Fibroblast of lung (primary cell): ENCODE measurements around the gene CST3. TPM values are rescaled to one million over a fixed set of nuclear protein-coding genes. Genes with fewer than 3 reads are reported as not detected.
"Not testable (repeated sequence)": the region's sequence is repeated elsewhere in the genome, so short reads cannot be mapped to it uniquely, and the experiment has no call there.

ENCODE experiments used
- DNase-seq, 2 donors: peaks; one replicate each; pipeline versions ENCODE4 v3.0.0 to v3.0.0-alpha.2; 2010; ENCODE audit warnings: low read depth in 2 of 2
- H2AFZ ChIP-seq: 2 replicates; pipeline ENCODE4 v1.5.1; 2012; ENCODE audit warnings: low read length, control low read depth, inconsistent platforms
- H3K27ac ChIP-seq: 2 replicates; pipeline ENCODE4 v1.5.1; 2011; ENCODE audit warnings: low read length, control low read depth; ENCODE audit not compliant: insufficient read depth
- H3K27me3 ChIP-seq: 2 replicates; pipeline ENCODE4 v1.5.1; 2011; ENCODE audit warnings: mild to moderate bottlenecking, low read length; ENCODE audit not compliant: control insufficient read depth, insufficient read depth
- H3K36me3 ChIP-seq: 2 replicates; pipeline ENCODE4 v1.5.1; 2011; ENCODE audit warnings: low read length; ENCODE audit not compliant: control insufficient read depth, insufficient read depth
- H3K4me1 ChIP-seq: 2 replicates; pipeline ENCODE4 v1.5.1; 2011; ENCODE audit warnings: low read length; ENCODE audit not compliant: control insufficient read depth, insufficient read depth; ENCODE audit errors: extremely low read depth
- H3K4me2 ChIP-seq: 2 replicates; pipeline ENCODE4 v1.5.1; 2011; ENCODE audit warnings: low read length, control low read depth; ENCODE audit not compliant: insufficient read depth; ENCODE audit errors: extremely low read depth
- H3K4me3 ChIP-seq, 4 experiments: fragments of 200-600 bp in 1 of 4; sonication (generic) in 1 of 4; replicated peaks in 1 of 4; 2 replicates each; pipeline ENCODE4 v1.5.1; 2011 to 2016; ENCODE audit warnings: low read length in 4 of 4, low read depth in 3 of 4, mild to moderate bottlenecking in 3 of 4, control low read depth in 2 of 4, inconsistent platforms in 1 of 4, mixed read lengths in 1 of 4; ENCODE audit not compliant: insufficient read depth in 1 of 4; ENCODE audit errors: control extremely low read depth in 1 of 4
- H3K79me2 ChIP-seq: 2 replicates; pipeline ENCODE4 v1.5.1; 2012; ENCODE audit warnings: mild to moderate bottlenecking, low read length, inconsistent platforms; ENCODE audit not compliant: control insufficient read depth, insufficient read depth
- H3K9ac ChIP-seq: 2 replicates; pipeline ENCODE4 v1.5.1; 2011; ENCODE audit warnings: mild to moderate bottlenecking, low read length, control low read depth; ENCODE audit not compliant: insufficient read depth
- H3K9me3 ChIP-seq: 2 replicates; pipeline ENCODE4 v1.5.1; 2012; ENCODE audit warnings: low read depth, low read length; ENCODE audit not compliant: control insufficient read depth, insufficient read depth
- H4K20me1 ChIP-seq: 2 replicates; pipeline ENCODE4 v1.5.1; 2011; ENCODE audit warnings: low read length; ENCODE audit not compliant: control insufficient read depth, insufficient read depth; ENCODE audit errors: extremely low read depth
- EZH2 ChIP-seq: IDR thresholded peaks from 2 replicates; pipeline ENCODE4 v1.5.1; 2012; ENCODE audit warnings: low read length, control low read depth, mild to moderate bottlenecking; ENCODE audit errors: missing control alignments
- polyA minus RNA-seq: library from RNA; depleted of rRNA, polyadenylated mRNA; stranded (reverse); fragments of >200 nt; gene quantifications from 2 replicates; pipeline ENCODE4 v1.2.3, GENCODE V29; 2011; ENCODE audit warnings: low replicate concordance
- polyA plus RNA-seq, 2 donors: library from polyadenylated mRNA; depleted of rRNA in 1 of 2; stranded (reverse) in 1 of 2; unstranded in 1 of 2; fragments of >200 nt; gene quantifications; 2 replicates each; pipeline ENCODE4 v1.2.1, GENCODE V29; 2011 to 2012; ENCODE audit warnings: missing spikeins in 1 of 2
- total RNA-seq: library from RNA; depleted of rRNA; stranded (reverse); fragments of >200 nt; gene quantifications from 2 replicates; pipeline ENCODE4 v1.2.1, GENCODE V29; 2014
- TF ChIP-seq, protein P1 (sequence below), 2 donors: IDR thresholded peaks in 1 of 2; conservative IDR thresholded peaks in 1 of 2; 1 replicate in 1 of 2; 2 replicates in 1 of 2; pipeline ENCODE4 v1.5.1; 2011 to 2012; ENCODE audit warnings: low read length in 2 of 2, control low read depth in 1 of 2, inconsistent platforms in 1 of 2, low read depth in 1 of 2, mild to moderate bottlenecking in 1 of 2

CST3 gene, protein sequence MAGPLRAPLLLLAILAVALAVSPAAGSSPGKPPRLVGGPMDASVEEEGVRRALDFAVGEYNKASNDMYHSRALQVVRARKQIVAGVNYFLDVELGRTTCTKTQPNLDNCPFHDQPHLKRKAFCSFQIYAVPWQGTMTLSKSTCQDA
- total RNA-seq (135 and 162 TPM in 2 replicates), polyA plus RNA-seq (136 and 180 TPM in 2 replicates), polyA minus RNA-seq (265 and 456 TPM in 2 replicates)
- 338 and 391 TPM in 2 replicates for polyA plus RNA-seq (2012)

DNA sequence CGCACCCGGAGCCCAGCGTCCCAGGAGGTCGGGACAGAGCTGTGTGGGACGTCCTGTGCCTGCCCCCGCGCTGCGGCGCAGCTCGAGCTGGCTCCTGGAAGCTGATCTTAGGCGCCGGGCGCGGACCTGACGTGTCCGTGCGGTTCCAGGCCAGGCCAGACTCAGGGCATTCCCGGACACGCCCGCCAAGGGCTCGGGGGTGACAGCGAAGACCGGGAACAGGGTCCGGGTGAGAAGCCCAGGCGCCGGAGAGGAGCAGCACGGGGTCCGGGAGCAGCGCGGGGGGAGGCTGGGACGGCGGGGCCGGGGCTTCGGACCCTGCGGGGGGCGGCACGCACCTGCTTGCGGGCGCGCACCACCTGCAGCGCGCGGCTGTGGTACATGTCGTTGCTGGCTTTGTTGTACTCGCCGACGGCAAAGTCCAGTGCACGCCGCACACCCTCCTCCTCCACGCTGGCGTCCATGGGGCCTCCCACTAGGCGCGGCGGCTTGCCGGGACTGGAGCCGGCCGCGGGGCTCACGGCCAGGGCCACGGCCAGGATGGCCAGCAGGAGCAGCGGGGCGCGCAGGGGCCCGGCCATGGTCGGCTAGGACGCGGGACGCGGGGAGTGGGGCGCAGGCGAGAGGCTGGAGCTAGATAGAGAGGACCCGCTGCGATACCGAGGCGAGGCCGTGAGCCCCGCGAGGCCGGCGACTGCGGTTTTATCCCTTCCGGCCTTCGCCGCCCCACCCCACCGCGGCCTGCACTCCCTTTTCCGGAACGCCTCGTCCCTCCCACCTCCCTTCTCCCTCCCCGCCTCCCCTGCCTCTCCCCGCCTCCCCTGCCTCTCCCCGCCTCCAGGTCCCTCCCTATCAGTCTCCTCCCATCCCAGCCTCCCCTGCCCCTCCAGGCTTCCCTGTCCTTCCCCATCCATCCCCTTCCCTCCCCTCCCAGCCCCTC lies at the start of gene CST3:
Gene CST3, minus strand, starts transcription at position 674 of the 940 bp plus-strand sequence. Its CDS starts 93 bp downstream, at position 581.
- Histone ChIP-seq H3K4me3 (peak within 1 kb of the TSS; percentile 63 to 89 (median 82)), H2AFZ (peak within 1 kb of the TSS; percentile 57), H4K20me1 (no peaks in the 10 kb centered on the region), H3K4me1 (peaks cover 14% of the 10 kb centered on the region), H3K27ac (peak within 1 kb of the TSS; percentile 92), H3K4me2 (peak within 1 kb of the TSS; percentile 94), H3K9me3 (no peaks in the 10 kb centered on the region), H3K36me3 (peaks cover 5% of the 10 kb centered on the region), H3K79me2 (peaks cover 23% of the 10 kb centered on the region), H3K27me3 (no peaks in the 10 kb centered on the region), H3K9ac (peak within 1 kb of the TSS; percentile 96)
- no peak for TF ChIP-seq EZH2
- TF ChIP-seq, protein P1, sequence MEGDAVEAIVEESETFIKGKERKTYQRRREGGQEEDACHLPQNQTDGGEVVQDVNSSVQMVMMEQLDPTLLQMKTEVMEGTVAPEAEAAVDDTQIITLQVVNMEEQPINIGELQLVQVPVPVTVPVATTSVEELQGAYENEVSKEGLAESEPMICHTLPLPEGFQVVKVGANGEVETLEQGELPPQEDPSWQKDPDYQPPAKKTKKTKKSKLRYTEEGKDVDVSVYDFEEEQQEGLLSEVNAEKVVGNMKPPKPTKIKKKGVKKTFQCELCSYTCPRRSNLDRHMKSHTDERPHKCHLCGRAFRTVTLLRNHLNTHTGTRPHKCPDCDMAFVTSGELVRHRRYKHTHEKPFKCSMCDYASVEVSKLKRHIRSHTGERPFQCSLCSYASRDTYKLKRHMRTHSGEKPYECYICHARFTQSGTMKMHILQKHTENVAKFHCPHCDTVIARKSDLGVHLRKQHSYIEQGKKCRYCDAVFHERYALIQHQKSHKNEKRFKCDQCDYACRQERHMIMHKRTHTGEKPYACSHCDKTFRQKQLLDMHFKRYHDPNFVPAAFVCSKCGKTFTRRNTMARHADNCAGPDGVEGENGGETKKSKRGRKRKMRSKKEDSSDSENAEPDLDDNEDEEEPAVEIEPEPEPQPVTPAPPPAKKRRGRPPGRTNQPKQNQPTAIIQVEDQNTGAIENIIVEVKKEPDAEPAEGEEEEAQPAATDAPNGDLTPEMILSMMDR (conservative IDR thresholded peaks at IDR 0.05 in 1 of 2, IDR thresholded peaks at IDR 0.05 in 1 of 2; ENCODE audit: low read depth in 1 of 2, low read length in 2 of 2): no peak
- DNase-seq: peak; percentile 87 to 88

DNA sequence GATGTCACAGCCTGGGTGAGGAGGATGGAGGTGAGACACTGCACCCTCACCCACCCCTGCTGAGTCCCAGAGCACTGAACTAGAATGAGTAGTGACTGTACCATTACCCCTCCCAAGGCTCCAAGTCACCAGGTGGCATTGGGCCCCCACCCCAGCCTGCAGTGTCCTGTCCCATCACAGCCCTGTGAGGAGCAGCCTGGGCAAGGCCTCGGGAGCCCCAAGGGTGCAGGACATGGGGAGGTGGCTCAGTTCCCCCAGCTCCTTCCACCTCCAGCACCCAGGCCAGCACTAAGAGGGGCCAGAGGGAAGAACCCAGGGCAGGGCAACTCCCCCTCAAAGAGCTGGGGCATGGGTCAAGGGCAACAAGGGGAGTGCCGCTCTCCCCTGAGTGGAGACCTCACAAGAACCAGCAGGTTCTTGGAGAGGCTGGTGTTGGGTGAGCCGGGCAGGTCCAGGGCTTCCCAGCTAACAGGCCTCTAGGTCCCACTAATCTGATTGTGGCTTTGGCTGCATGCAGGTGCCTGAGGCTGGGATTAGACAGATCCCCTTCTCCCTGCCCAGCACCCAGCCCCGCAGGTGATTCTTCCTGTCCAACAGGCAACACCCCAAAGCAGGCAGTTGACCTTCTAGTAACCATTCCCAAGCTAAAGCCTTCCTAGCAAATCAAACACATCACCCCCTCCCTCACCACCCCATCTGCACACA lies 48.4 kb upstream of the CST3 start:
- H3K4me3 ChIP-seq: no peak overlapping the region
- no peaks in the 10 kb centered on the region for H3K9me3 ChIP-seq
- H3K4me2 ChIP-seq: no peak overlapping the region
- H3K4me1 ChIP-seq: no peaks in the 10 kb centered on the region
- TF ChIP-seq, protein P1 (conservative IDR thresholded peaks at IDR 0.05 in 1 of 2, IDR thresholded peaks at IDR 0.05 in 1 of 2; ENCODE audit: low read depth in 1 of 2, low read length in 2 of 2): no peak
- no peak for TF ChIP-seq EZH2
- H2AFZ ChIP-seq: no peak overlapping the region
- H3K27ac ChIP-seq: no peak overlapping the region
- H4K20me1 ChIP-seq: no peaks in the 10 kb centered on the region
- no peak overlapping the region for H3K9ac ChIP-seq
- H3K36me3 ChIP-seq: no peaks in the 10 kb centered on the region
- no peaks in the 10 kb centered on the region for H3K79me2 ChIP-seq
- H3K27me3 ChIP-seq: no peaks in the 10 kb centered on the region
- DNase-seq: no peak

DNA sequence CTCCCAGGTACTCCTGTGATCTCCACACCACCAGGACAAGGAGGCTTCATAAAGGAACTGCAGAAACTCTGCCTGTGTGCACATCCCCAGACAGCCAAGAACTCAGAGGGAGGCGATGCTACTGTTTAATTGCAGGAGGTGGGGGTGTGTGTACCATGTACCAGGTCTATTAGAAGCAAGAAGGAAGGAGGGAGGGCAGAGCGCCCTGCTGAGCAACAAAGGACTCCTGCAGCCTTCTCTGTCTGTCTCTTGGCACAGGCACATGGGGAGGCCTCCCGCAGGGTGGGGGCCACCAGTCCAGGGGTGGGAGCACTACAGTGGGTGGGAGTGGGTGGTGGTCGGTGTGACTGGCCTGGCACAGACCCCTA lies 47.8 kb upstream of the CST3 start:
- not testable (repeated sequence) for DNase-seq, H3K27ac ChIP-seq, H4K20me1 ChIP-seq, H3K79me2 ChIP-seq, H3K4me1 ChIP-seq, H3K36me3 ChIP-seq, H3K4me2 ChIP-seq, H3K9ac ChIP-seq, H2AFZ ChIP-seq, H3K9me3 ChIP-seq, H3K27me3 ChIP-seq, H3K4me3 ChIP-seq
